Upper lobe of right lung (tissue), 1 donor: ENCODE data around the gene CD1D. TPM values are rescaled to one million over a fixed set of nuclear protein-coding genes. Genes with fewer than 3 reads are reported as not detected.
A peak's percentile ranks its signal among the peaks of the same experiment; 100 is the strongest.
"Not testable (repeated sequence)": the region's sequence is repeated elsewhere in the genome, so short reads cannot be mapped to it uniquely, and the experiment has no call there.

Experiments
- ATAC-seq: fragments of 200-7000 bp; cut with Tn5 transposase; one replicate; pipeline ENCODE4 v1.9.1; 2020; ENCODE audit warnings: mild to moderate bottlenecking, moderate library complexity
- DNase-seq: peaks from one replicate; pipeline ENCODE4 v3.0.0-alpha.2; 2020
- H3K27ac ChIP-seq: fragments of 200-600 bp; one replicate; pipeline ENCODE4 v1.8.0; 2022
- H3K27me3 ChIP-seq: fragments of 200-600 bp; one replicate; pipeline ENCODE4 v1.8.0; 2022; ENCODE audit warnings: mild to moderate bottlenecking
- H3K36me3 ChIP-seq: fragments of 200-600 bp; one replicate; pipeline ENCODE4 v1.8.0; 2022
- H3K4me1 ChIP-seq: fragments of 200-600 bp; one replicate; pipeline ENCODE4 v1.8.0; 2022
- H3K4me3 ChIP-seq: fragments of 200-600 bp; one replicate; pipeline ENCODE4 v1.8.0; 2022; ENCODE audit warnings: mild to moderate bottlenecking
- H3K9me3 ChIP-seq: fragments of 200-600 bp; one replicate; pipeline ENCODE4 v1.8.0; 2022
- intact Hi-C: fragments of 100-400 bp; cut with DNase I; formaldehyde crosslinking; loops from one replicate; pipeline ENCODE4 v1.11.0; 2022
- total RNA-seq: library from RNA; stranded (reverse); fragmentation: NEBNext Ultra II Directional; extraction: Animal tissue kit (Norgen Biotek cat#: 25700); gene quantifications from one replicate; pipeline ENCODE4 v1.2.1, GENCODE V29; 2021
- TF ChIP-seq, protein P1 (sequence below): fragments of 200-600 bp; IDR thresholded peaks from one replicate; pipeline ENCODE4 v1.8.0; 2022; ENCODE audit warnings: antibody characterized with exemption
- donor health status: DM: no; HTN: yes; CAD: no; lungs with severe emphysema.

Gene CD1D
- total RNA-seq, 1 donor from 2014 or later: 5.3 TPM

DNA sequence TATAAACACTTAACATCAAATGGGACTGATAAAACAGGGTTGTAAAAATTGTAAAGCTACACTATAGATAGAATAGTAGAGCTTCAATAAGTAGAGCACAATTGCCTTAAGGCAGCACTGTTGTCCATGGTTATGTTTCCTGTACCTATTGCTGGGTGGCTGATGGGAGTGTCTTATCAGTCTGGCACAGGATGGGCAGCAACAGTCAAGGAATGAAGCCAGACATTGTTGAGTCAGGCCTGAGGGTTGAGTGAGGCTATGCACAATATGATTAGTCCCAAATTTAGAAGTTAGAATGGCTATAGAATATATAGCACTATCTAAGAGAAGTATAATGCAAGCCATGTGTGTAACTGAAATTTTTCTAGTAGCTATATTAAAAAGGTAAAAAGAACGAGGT, 25.0 kb upstream of the CD1D start:
- TF ChIP-seq, protein P1, sequence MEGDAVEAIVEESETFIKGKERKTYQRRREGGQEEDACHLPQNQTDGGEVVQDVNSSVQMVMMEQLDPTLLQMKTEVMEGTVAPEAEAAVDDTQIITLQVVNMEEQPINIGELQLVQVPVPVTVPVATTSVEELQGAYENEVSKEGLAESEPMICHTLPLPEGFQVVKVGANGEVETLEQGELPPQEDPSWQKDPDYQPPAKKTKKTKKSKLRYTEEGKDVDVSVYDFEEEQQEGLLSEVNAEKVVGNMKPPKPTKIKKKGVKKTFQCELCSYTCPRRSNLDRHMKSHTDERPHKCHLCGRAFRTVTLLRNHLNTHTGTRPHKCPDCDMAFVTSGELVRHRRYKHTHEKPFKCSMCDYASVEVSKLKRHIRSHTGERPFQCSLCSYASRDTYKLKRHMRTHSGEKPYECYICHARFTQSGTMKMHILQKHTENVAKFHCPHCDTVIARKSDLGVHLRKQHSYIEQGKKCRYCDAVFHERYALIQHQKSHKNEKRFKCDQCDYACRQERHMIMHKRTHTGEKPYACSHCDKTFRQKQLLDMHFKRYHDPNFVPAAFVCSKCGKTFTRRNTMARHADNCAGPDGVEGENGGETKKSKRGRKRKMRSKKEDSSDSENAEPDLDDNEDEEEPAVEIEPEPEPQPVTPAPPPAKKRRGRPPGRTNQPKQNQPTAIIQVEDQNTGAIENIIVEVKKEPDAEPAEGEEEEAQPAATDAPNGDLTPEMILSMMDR: no peak
- intact Hi-C loops: no loop called here
- no peaks in the 10 kb centered on the region for H3K4me1 ChIP-seq

DNA sequence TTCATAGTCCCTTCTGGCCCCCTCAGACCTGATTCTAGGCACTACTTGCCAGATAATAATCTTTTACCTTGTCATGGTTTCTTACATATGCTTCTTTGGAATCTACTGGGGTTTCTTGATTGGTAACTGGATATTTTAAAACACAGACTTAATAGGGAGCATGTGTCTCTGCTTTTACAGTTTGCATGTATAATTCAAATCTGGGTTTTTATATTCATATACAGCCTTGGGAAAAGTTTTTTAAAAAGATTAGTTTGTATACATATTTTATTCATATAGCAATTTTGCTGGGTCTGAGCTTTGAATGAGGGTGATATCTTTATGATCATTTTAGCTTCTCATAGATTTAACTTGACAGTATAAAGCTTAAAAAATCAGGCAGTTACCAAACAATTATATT, 21.1 kb upstream of the CD1D start:
- Histone ChIP-seq H3K4me3 (no peak overlapping the region), H3K4me1 (peaks cover 3% of the 10 kb centered on the region), H3K9me3 (no peaks in the 10 kb centered on the region), H3K36me3 (no peaks in the 10 kb centered on the region), H3K27me3 (peaks cover 12% of the 10 kb centered on the region), H3K27ac (no peak overlapping the region)
- ATAC-seq: no peak
- no peak for DNase-seq
- TF ChIP-seq, protein P1: no peak
- intact Hi-C loops: no loop called here

More for the DNA sequence above, 25.0 kb upstream of the CD1D start:
- Histone ChIP-seq H3K9me3 (no peaks in the 10 kb centered on the region), H3K36me3 (no peaks in the 10 kb centered on the region), H3K4me3 (no peak overlapping the region), H3K27ac (no peak overlapping the region), H3K27me3 (peaks cover 6% of the 10 kb centered on the region)
- DNase-seq (no peak), ATAC-seq (no peak)

DNA sequence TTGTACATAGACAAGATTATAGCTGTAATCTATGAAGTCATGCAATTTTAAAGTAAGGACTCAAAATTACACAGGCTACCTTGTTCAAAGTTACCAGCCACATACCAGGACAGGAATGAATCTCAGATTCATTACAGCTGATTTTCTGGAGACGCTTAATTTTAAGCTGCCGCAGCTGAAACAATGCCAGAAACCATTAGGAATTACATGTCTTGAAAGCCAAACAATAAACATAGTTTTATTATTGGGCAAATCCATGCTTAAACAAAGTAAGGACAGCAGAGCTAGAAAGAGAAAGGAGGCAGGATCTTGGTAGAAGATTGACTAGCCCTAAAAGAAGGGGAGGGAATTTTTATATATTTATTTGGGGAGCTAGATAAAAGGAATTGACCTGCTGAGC, 19.2 kb upstream of the CD1D start:
- H3K9me3 ChIP-seq: no peaks in the 10 kb centered on the region
- DNase-seq: no peak
- TF ChIP-seq, protein P1: no peak
- H3K4me1 ChIP-seq: peaks cover 3% of the 10 kb centered on the region
- intact Hi-C loops: no loop called here
- H3K4me3 ChIP-seq: no peak overlapping the region
- no peaks in the 10 kb centered on the region for H3K36me3 ChIP-seq
- H3K27ac ChIP-seq: no peak overlapping the region
- ATAC-seq: no peak
- peaks cover 8% of the 10 kb centered on the region for H3K27me3 ChIP-seq

DNA sequence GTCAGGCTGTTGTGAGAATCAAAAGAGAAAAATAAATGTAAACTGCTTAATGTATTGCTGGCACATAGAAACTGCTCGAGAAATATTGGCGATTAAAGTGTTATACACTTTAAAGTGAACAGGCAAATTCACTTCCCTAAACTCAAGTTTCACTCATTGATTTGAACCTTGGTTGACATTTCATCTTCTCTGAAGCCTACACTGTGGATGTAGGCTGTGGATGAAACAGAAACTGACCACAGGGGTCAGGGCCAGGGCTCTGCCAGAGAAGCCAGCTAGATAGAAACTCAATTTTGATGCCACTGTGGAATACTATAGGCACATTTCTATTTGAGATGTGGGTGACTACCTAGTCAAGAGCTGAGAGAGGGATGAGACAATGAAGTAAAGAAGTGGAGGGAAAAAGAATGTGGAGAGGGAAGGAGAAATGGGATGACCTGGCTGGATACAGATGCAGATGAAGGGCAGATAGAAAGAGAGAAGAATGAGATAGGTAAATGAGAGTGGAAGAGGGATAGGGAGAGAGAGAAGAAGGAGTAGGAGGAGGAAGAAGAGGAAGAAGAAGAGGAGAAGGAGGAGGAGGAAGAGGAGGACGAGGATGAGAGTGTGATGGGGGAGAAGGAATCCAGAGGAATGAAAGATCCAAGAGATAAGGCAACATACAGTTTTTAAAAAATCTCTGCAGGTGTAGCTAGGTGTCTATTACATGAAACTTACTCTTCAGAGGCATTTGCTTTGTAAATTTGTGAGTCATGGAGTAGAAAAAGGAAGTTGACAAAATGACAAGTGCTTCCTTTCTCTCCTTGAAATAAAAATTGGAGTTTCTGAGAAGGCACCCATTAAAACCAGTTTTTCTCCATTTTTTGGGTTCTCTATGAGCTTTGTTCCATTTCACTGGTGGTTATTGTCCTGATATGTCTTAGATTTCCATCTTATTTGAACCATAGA, 17.4 kb upstream of the CD1D start:
- peak; percentile 79 for ATAC-seq
- DNase-seq: no peak

DNA sequence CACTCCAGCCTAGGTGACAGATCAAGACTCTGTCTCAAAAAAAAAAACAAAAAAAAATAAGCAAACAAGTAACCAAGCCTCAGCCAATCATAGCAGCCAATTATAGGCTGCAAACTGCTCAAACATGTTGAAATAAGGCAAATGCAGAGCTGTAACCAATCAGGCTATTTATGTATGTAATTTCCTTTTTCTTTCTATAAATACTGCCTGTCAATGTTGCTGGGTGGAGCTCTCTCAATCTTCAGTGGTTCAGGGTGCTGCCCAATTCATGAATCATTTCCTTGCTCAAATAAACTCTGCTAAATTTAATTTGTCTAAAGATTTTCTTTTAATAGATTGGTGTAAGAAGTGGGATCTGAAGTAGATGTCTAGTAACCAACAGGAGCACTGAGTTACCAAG, 11.6 kb upstream of the CD1D start:
- Histone ChIP-seq H3K4me3 (no peak overlapping the region), H3K4me1 (no peaks in the 10 kb centered on the region), H3K27ac (no peak overlapping the region), H3K9me3 (no peaks in the 10 kb centered on the region), H3K27me3 (peaks cover 8% of the 10 kb centered on the region), H3K36me3 (no peaks in the 10 kb centered on the region)
- TF ChIP-seq, protein P1: no peak
- no peak for DNase-seq
- no peak for ATAC-seq
- intact Hi-C loops: no loop called here

More for the DNA sequence above, 17.4 kb upstream of the CD1D start:
- H3K4me1 ChIP-seq: peaks cover 3% of the 10 kb centered on the region
- H3K27ac ChIP-seq: no peak overlapping the region
- TF ChIP-seq, protein P1: no peak
- intact Hi-C loops: no loop called here
- no peak overlapping the region for H3K4me3 ChIP-seq
- no peaks in the 10 kb centered on the region for H3K9me3 ChIP-seq
- peaks cover 8% of the 10 kb centered on the region for H3K27me3 ChIP-seq
- no peaks in the 10 kb centered on the region for H3K36me3 ChIP-seq

DNA sequence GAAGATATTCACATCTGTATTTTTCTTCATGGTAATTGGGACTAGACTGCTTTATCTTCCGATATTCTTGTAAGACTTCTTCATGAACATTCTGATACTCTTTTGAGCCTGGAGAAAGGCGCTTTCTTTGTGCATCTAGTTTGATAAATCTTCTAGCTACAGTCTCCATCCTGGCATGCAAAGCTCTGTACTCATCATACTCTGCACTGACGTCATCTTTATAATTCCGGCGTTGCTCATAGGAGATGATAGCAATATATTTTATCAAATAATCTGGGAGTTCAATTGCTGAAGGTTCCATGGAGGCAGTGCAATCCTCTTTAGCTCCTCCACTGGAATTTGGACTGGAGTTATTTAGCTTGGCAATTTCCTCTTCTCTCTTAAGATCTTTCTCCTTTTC, 4.8 kb upstream of the CD1D start:
- DNase-seq, H3K36me3 ChIP-seq, H3K4me3 ChIP-seq, H3K27me3 ChIP-seq, ATAC-seq, intact Hi-C loops, H3K27ac ChIP-seq, H3K9me3 ChIP-seq: not testable (repeated sequence)
- peaks cover 12% of the 10 kb centered on the region for H3K4me1 ChIP-seq
